ENCODE data around the gene EPS8. TPM values are rescaled to one million over a fixed set of nuclear protein-coding genes. Genes with fewer than 3 reads are reported as not detected.

The EPS8 gene
- total RNA-seq, 1 experiment from 2014 or later: 13.9 TPM

GRCh38 chr12:15629761-15630160, 159.4 kb downstream of the EPS8 start:
- no peaks in the 10 kb centered on the region for H3K9me3 ChIP-seq
- no peak for DNase-seq
- Mint-ChIP-seq H3K36me3 (ENCODE audit: insufficient read depth, unreplicated experiment) (no peaks in the 10 kb centered on the region), H3K4me3 (ENCODE audit: unreplicated experiment) (no peak overlapping the region), H3K4me1 (ENCODE audit: low read depth, unreplicated experiment) (peaks cover 41% of the 10 kb centered on the region), H3K27me3 (ENCODE audit: insufficient read depth, unreplicated experiment) (no peaks in the 10 kb centered on the region), H3K27ac (ENCODE audit: unreplicated experiment) (peak overlapping the region; percentile 82), H3K9me3 (ENCODE audit: unreplicated experiment) (peaks cover 6% of the 10 kb centered on the region)
- intact Hi-C loops (cut with micrococcal nuclease; ENCODE audit: unreplicated experiment): loop anchor here (2.0 to 5.0 kb wide), 2 partner anchors 83 to 158 kb away; partner anchors contain the start of gene EPS8
- H3K36me3 ChIP-seq (ENCODE audit: control insufficient read depth, insufficient read depth, low read length): no peaks in the 10 kb centered on the region
- ChIA-PET CTCF (no interaction called here), POLR2A (no interaction called here)
- no TSS peak for BruUV-seq (replicated peaks)
- H3K27me3 ChIP-seq (replicated peaks; ENCODE audit: control insufficient read depth, insufficient read depth, low read length): no peaks in the 10 kb centered on the region
- no peak overlapping the region for H3K4me3 ChIP-seq (ENCODE audit: low read depth, low read length)
- TF ChIP-seq CTCF (IDR thresholded peaks at IDR 0.05; ENCODE audit: insufficient read depth in 1 of 2, low read depth in 1 of 2, low read length in 1 of 2, severe bottlenecking in 1 of 2, unreplicated experiment in 1 of 2): no peak
- peaks cover 32% of the 10 kb centered on the region for H3K4me1 ChIP-seq

DNA sequence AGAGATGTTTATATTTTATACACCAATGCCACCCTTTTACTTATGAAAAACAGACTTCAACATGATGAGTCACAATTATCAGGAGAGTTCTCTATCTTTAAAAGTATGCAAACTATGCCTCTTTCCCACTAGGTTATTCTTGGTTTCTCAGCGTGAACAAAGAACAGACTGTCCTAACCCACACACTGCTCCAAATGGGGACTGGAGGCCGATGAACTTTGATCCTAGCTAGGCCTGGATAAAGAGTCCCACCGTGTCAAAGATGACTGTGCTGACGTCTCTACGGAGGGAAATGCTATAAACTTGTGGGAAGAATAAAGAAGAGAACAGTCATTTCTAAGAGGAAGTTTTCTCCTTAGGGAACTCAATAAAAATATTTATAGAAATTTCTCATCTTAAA, 160.1 kb downstream of the EPS8 start:
- ChIA-PET POLR2A (no interaction called here), CTCF (no interaction called here)
- peak; percentile 88 to 95 for DNase-seq

More for the DNA sequence above, 160.1 kb downstream of the EPS8 start:
- H3K4me3 ChIP-seq (ENCODE audit: low read depth, low read length): no peak overlapping the region
- Mint-ChIP-seq H3K4me3 (ENCODE audit: unreplicated experiment) (peak overlapping the region; percentile 41), H3K9me3 (ENCODE audit: unreplicated experiment) (peaks cover 6% of the 10 kb centered on the region), H3K36me3 (ENCODE audit: insufficient read depth, unreplicated experiment) (no peaks in the 10 kb centered on the region), H3K27ac (ENCODE audit: unreplicated experiment) (peak overlapping the region; percentile 82), H3K27me3 (ENCODE audit: insufficient read depth, unreplicated experiment) (no peaks in the 10 kb centered on the region), H3K4me1 (ENCODE audit: low read depth, unreplicated experiment) (peaks cover 41% of the 10 kb centered on the region)
- no peak for TF ChIP-seq CTCF (IDR thresholded peaks at IDR 0.05; ENCODE audit: insufficient read depth in 1 of 2, low read depth in 1 of 2, low read length in 1 of 2, severe bottlenecking in 1 of 2, unreplicated experiment in 1 of 2)
- H3K36me3 ChIP-seq (ENCODE audit: control insufficient read depth, insufficient read depth, low read length): no peaks in the 10 kb centered on the region
- BruUV-seq (replicated peaks): no TSS peak
- no peaks in the 10 kb centered on the region for H3K27me3 ChIP-seq (replicated peaks; ENCODE audit: control insufficient read depth, insufficient read depth, low read length)
- peaks cover 32% of the 10 kb centered on the region for H3K4me1 ChIP-seq
- H3K9me3 ChIP-seq: no peaks in the 10 kb centered on the region
- intact Hi-C loops (cut with micrococcal nuclease; ENCODE audit: unreplicated experiment): loop anchor here (2.0 to 5.0 kb wide), 2 partner anchors 84 to 158 kb away; partner anchors contain the start of gene EPS8

Data from Caco-2 (cell line).